CD4-positive, alpha-beta T cell treated with Interferon gamma for 1 hour (primary cell): ENCODE results near the gene SLC22A3.
"Not testable (repeated sequence)": the region's sequence is repeated elsewhere in the genome, so short reads cannot be mapped to it uniquely, and the experiment has no call there.

Experiments used
- DNase-seq: peaks from one replicate; pipeline ENCODE4 v3.0.0-alpha.2; 2020

Gene SLC22A3

GRCh38 chr6:160336200-160336599 is 12.0 kb upstream of the SLC22A3 start:
- no peak for DNase-seq

DNA sequence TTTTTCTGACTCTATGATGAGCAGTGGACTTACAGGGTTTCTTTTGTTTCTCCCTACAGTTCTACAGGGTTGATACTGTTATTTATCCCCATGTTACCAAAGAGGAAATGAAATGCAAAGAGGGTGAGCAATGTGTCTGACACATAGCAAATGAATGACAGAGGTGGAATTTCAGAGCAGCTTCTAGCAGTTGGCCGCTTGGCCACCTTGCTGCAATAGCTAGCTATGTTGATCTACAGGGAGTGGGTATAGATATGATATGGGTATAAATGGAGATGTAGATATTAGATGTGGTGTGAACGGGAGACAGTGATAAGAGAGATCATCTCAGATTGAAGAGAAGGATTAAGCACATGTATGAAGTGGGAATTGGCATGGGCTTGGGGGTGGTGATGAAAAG is 10.9 kb upstream of the SLC22A3 start:
- DNase-seq, result no peak

DNA sequence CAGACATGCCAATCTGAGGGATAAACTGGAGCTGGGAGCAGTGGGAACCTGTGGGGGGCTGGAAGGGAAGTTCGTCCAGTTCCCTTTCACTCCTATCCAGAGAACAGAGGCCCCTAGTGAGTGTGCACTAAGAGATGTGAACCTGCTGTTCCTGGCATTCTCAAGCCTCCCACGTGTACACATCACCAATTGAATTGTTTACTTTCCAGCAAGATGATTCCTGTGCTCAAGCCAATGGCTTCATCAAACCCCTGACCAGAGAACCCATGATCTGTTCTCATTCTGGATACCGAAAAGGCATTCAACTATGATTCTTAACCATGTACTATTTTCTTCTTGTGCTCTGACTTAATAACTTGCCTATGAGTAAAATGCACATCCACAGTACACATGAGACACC is 10.2 kb upstream of the SLC22A3 start:
- no peak for DNase-seq

DNA sequence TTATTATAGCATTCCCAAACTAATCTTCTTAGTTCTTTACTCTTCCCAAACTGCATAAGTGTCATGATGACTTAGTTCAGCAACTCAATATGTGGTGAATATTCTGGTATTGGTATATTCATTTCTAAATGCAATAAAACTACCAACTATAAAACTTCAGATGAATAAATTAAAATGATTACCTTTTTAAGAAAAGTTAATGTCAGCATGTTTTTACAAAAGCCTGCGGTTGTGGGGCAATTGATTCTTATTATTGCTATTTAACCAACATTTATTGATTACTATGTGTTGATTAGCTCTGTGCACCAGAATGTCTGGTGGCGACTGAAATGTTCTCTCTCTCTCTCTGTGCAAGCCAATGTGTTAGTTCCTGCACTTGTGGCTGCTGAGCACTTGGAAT is 5.0 kb upstream of the SLC22A3 start:
- DNase-seq, result no peak

DNA sequence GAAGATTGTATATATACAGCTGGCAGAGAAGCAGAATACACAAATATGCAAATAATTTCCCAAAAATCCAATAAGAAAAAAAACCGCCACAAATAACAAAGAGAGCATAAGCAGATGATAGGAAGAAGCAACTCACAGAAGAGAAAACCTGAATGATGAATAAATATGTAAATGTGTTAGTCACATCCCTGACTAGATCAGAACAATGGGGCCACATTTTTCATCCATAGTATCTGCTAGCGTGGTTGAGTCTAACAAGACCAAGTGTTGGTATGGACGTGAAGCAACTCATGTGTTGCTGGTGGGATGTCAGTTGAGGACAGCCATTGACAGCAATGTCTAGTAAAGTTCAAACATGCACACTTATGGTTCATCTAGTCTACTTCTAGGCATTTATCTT is 3.9 kb upstream of the SLC22A3 start:
- no peak for DNase-seq

GRCh38 chr6:160347259-160348222 is 637 bp upstream of the SLC22A3 start:
- no peak for DNase-seq

- no peak for DNase-seq
Observed at GRCh38 chr6:160349020-160349441, 853 bp downstream of the SLC22A3 start.

DNA sequence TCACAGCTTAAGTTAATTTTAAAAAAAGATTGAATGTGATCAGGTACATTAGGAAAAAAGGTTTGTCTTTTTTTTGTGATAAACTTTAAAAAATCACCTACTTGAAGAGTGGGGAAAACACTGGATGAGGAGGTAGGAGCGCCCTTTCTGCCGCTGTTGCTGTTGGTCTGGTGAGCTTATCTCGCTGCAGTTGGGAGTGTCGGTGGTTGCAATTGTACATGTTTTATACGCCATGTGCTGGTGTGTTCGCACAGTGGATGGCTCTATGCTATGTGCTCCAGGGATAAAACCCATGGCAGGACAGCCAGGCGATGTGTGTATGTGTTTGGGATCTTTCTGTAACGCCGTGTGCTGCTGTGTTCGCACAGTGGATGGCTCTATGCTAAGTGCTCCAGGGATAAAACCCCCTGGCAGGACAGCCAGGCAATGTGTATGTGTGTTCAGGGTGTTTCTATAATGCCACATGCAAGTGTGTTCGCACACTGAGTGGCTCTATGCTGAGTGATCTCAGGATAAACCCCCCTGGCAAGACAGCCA is 1.7 kb downstream of the SLC22A3 start:
- DNase-seq, result no peak

DNA sequence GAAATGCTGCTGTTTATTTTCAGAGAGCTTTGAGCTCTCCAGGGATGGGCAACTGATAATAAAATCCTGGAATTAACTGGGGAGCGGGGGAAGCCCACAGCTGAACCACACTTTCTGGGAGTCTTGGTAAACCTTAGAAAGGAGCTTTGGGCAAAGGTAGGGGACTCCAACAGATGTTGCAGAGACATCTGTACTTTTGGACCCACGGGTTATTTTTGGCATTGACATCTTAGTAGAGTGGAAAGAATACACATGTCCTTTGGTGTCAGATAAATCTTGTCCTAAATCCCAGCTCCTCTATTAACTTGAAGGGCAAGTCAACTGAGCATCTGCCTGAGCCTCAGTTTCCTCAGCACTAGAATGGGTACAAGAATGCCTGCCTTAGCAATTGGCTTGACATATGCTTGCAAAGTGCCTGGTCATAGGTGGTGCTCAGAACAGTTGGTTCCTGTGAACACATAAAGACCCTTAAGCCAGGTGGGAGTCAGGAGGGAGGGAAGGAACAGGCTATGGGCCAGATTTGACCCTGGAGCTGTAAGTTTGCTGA is 5.8 kb downstream of the SLC22A3 start:
- DNase-seq, result no peak

GRCh38 chr6:160355001-160355400 is 6.8 kb downstream of the SLC22A3 start:
- no peak for DNase-seq

DNA sequence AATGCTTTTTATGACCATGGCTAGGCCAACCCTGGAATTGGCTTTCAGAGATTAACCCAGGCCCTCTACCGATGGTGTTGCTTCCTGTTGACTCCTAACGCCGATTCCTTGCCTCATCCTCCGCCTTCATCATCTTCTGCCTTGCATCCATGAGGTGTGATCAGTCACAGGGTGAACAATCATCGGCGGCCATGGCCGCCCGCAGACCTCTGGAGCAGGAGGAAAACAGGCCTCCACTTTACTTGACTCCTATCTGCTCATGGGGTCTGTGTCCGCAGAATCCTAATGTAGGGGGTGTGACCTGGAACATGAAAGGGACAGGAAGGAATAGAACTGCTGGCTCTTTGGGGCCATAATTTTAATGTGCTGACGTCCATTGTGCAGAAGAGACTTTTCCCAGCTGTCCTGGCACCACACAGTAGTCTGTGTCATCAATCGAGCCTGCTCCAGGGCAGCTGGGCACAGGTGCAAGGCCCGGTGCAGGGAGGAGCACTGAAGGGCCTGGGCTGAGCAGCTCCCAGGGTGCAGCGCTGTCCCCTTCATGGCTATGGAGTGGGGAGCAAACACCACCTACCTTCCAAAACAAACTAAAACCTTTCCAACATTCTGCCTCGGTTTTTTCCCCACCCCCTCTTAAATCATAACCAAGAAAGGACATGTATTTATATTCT is 8.0 kb downstream of the SLC22A3 start:
- no peak for DNase-seq

- no peak for DNase-seq
Observed at GRCh38 chr6:160357088-160357487, 8.9 kb downstream of the SLC22A3 start.

DNA sequence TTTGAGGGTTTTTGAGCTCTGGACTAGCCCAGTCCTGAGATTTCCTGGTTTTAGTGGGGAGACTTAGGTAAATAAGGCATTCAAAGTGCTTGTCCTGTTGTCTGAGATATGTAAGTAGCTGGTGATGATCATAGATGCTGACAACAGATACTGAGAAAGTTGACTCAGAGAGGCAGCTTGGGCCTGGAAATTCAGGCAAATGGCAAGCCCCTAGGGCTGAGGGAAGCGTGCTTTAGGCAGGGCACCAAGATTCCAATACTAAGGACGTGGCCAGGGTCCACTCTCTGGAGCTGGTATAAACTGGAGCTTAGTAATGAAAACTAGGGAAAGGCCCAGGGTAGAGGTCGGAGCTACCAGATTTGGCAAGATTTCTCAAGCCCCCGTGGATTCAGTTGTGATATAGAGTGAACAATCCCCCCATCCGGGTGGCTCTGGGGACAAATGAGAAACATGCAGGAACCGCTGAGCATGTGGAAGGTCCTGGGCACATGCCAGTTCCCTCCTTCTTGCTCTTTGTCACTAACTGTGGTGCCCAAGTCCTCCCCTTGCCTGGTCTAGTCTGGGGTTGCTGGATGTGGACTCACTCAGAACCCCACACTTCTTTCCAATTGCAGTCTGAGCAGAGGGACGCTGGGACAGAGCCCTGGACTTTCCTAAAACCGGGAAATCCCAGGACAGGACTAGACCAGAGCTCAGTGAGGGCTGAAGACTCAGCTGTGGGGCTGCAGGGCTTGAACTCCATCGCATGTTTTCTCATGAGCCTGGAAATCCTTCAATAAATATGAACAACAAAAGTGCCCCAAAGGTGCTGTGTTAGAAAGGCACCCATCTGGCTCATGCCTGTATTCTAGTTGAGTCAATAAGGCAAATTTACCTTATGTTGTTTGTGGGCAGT is 10.3 kb downstream of the SLC22A3 start:
- no peak for DNase-seq

- DNase-seq, result no peak
Observed at GRCh38 chr6:160360955-160361354, 12.8 kb downstream of the SLC22A3 start.

DNA sequence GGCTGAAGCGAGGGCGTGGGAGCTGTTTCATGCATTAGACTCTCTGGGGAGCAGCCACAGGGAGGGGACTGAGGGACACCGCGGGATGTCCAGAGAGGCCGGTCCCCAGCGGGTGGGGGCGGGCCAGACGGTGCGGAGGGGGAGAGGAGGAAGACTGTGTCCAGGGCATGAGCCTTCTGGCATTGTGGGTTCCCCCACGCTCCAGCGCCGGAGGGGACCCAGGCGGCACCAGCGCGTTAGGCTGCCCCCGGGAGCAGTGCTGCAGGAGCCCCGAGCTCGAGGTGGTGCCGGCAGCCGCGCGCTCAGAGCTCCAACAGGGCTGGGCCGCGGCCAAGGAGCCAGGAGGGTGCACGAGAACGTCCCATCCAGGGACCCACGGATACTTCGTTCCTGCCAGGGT is 14.4 kb downstream of the SLC22A3 start:
- no peak for DNase-seq

- no peak for DNase-seq
Observed at GRCh38 chr6:160363016-160363996, 15.1 kb downstream of the SLC22A3 start.

- no peak for DNase-seq
Observed at GRCh38 chr6:160365117-160365516, 16.9 kb downstream of the SLC22A3 start.

- DNase-seq, result no peak
Observed at GRCh38 chr6:160367798-160368547, 19.8 kb downstream of the SLC22A3 start.

- DNase-seq, result no peak
Observed at GRCh38 chr6:160368670-160369069, 20.5 kb downstream of the SLC22A3 start.

GRCh38 chr6:160373601-160374000 is 25.4 kb downstream of the SLC22A3 start:
- not testable (repeated sequence) for DNase-seq
